GM12878 (cell line): ENCODE data around the gene TMEM40. TPM values are rescaled to one million over a fixed set of nuclear protein-coding genes. Genes with fewer than 3 reads are reported as not detected.

ENCODE experiments used
- BACH1 ChIP-seq: fragments of 450-650 bp; IDR thresholded peaks from 2 replicates; pipeline ENCODE4 v1.6.1; 2017; ENCODE audit warnings: mild to moderate bottlenecking, borderline replicate concordance
- BHLHE40 ChIP-seq, 2 experiments: fragments of 450-650 bp in 1 of 2; IDR thresholded peaks; 2 replicates each; pipeline ENCODE4 v1.6.1; 2011 to 2017; ENCODE audit warnings: low read depth in 2 of 2, borderline replicate concordance in 1 of 2, improper control_type of control experiment in 1 of 2, low read length in 1 of 2, mild to moderate bottlenecking in 1 of 2
- EED ChIP-seq: sonication (generic); IDR thresholded peaks from 2 replicates; pipeline ENCODE4 v1.6.1; 2016; ENCODE audit warnings: antibody characterized with exemption, low read depth
- JUNB ChIP-seq: IDR thresholded peaks from 2 replicates; pipeline ENCODE4 v1.6.1; 2016; ENCODE audit warnings: antibody characterized with exemption, mild to moderate bottlenecking
- KLF5 ChIP-seq: fragments of 450-650 bp; IDR thresholded peaks from 2 replicates; pipeline ENCODE4 v1.6.1; 2014; ENCODE audit warnings: mild to moderate bottlenecking; ENCODE audit not compliant: partially characterized antibody
- LARP7 ChIP-seq: fragments of 450-650 bp; IDR thresholded peaks from 2 replicates; pipeline ENCODE4 v1.6.1; 2017; ENCODE audit warnings: mild to moderate bottlenecking
- NBN ChIP-seq: fragments of 450-650 bp; IDR thresholded peaks from 2 replicates; pipeline ENCODE4 v1.6.1; 2016
- RAD21 ChIP-seq: IDR thresholded peaks from 2 replicates; pipeline ENCODE4 v1.6.1; 2011; ENCODE audit warnings: mild to moderate bottlenecking, low read depth, low read length, moderate library complexity; ENCODE audit not compliant: insufficient read depth
- RAD51 ChIP-seq: fragments of 450-650 bp; IDR thresholded peaks from 2 replicates; pipeline ENCODE4 v1.6.1; 2016; ENCODE audit warnings: moderate library complexity, mild to moderate bottlenecking, inconsistent platforms
- SMAD1 ChIP-seq: fragments of 450-650 bp; IDR thresholded peaks from 2 replicates; pipeline ENCODE4 v1.6.1; 2018; ENCODE audit warnings: mild to moderate bottlenecking, low read depth; ENCODE audit not compliant: partially characterized antibody
- SMC3 ChIP-seq: IDR thresholded peaks from 2 replicates; pipeline ENCODE4 v1.6.1; 2011; ENCODE audit warnings: low read length, improper control_type of control experiment, borderline replicate concordance
- SUZ12 ChIP-seq: fragments of 200-600 bp; sonication (generic); IDR thresholded peaks from one replicate; pipeline ENCODE4 v1.6.1; 2018; ENCODE audit warnings: antibody characterized with exemption, mild to moderate bottlenecking; ENCODE audit not compliant: unreplicated experiment
- TCF12 ChIP-seq: IDR thresholded peaks from 2 replicates; pipeline ENCODE4 v1.6.1; 2011; ENCODE audit warnings: low read depth, mild to moderate bottlenecking, low read length
- ZNF24 ChIP-seq: fragments of 450-650 bp; IDR thresholded peaks from 2 replicates; pipeline ENCODE4 v1.6.1; 2017; ENCODE audit warnings: antibody characterized with exemption, mild to moderate bottlenecking
- ZZZ3 ChIP-seq: IDR thresholded peaks from 2 replicates; pipeline ENCODE4 v1.6.1; 2011; ENCODE audit warnings: low read depth; ENCODE audit not compliant: control insufficient read depth, insufficient read length
- polyA plus RNA-seq, 11 experiments: library from polyadenylated mRNA; depleted of rRNA in 4 of 11; unstranded in 6 of 11; stranded (reverse) in 5 of 11; fragments of >200 nt; fragmentation: Nextera tagmentation in 4 of 11; fragmentation: Illumina TruSeq in 1 of 11; extraction: Ambion mirVana in 4 of 11; extraction: Trizol in 1 of 11; gene quantifications; 1 replicate in 1 of 11; 2 replicates in 10 of 11; pipeline versions ENCODE4 v1.2.1 to v1.2.3, GENCODE V29; 2011 to 2016; ENCODE audit warnings: inconsistent platforms in 2 of 11, missing spikeins in 2 of 11, low read depth in 1 of 11
- total RNA-seq, 4 experiments: library from RNA; depleted of rRNA in 3 of 4; stranded (reverse); fragments of >200 nt in 3 of 4; fragmentation: Illumina TruSeq in 1 of 4; extraction: Trizol in 1 of 4; gene quantifications; 2 replicates each; pipeline versions ENCODE4 v1.2.1 to v1.2.3, GENCODE V29; 2013 to 2021
- TF ChIP-seq, protein P1 (sequence below): fragments of 450-650 bp; formaldehyde crosslinking; IDR thresholded peaks from 2 replicates; pipeline ENCODE4 v1.5.0; 2022; ENCODE audit warnings: mild to moderate bottlenecking, missing genetic modification characterization
- TF ChIP-seq, protein P2 (sequence below): IDR thresholded peaks from 2 replicates; pipeline ENCODE4 v1.6.1; 2011; ENCODE audit warnings: mild to moderate bottlenecking, low read depth, low read length, moderate library complexity; ENCODE audit not compliant: insufficient replicate concordance
- TF ChIP-seq, protein P3 (sequence below): IDR thresholded peaks from 2 replicates; pipeline ENCODE4 v1.6.1; 2012; ENCODE audit warnings: low read depth, low read length, improper control_type of control experiment
- TF ChIP-seq, protein P4 (sequence below): IDR thresholded peaks from 2 replicates; pipeline ENCODE4 v1.6.1; 2011; ENCODE audit warnings: borderline replicate concordance, low read depth, mild to moderate bottlenecking, moderate library complexity, low read length; ENCODE audit not compliant: insufficient read depth, poor library complexity, severe bottlenecking
- TF ChIP-seq, protein P5 (sequence below): fragments of 450-650 bp; IDR thresholded peaks from 2 replicates; pipeline ENCODE4 v1.6.1; 2017; ENCODE audit warnings: antibody characterized with exemption, mild to moderate bottlenecking, moderate library complexity

The TMEM40 gene
- total and polyA plus RNA-seq, 10 of the 15 experiments (the other 5 are each of a cell fraction or from before 2014, with no cell fraction given): 0.10 to 0.46 (median 0.27) TPM; not detected in 3

DNA sequence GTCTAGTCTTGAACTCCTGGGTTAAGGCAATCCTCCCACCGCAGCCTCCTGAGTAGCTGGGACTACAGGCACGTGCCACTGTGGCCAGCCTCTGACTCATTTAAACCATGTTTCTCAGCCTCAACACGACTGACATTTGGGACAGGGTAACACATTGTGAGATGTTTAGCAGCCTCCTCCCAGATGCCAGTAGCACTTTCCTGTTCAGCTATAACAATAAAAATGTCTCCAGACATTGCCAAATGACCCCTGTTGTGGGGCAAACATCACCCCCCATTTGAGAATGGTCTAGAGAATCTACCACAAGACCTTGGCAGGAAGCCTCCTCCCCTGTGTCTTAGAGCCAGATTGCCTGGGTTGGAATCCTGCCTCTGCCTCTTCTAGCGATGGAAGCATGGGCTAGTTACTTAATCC is 8.4 kb downstream of the TMEM40 start (continued):
- TF ChIP-seq, protein P1, sequence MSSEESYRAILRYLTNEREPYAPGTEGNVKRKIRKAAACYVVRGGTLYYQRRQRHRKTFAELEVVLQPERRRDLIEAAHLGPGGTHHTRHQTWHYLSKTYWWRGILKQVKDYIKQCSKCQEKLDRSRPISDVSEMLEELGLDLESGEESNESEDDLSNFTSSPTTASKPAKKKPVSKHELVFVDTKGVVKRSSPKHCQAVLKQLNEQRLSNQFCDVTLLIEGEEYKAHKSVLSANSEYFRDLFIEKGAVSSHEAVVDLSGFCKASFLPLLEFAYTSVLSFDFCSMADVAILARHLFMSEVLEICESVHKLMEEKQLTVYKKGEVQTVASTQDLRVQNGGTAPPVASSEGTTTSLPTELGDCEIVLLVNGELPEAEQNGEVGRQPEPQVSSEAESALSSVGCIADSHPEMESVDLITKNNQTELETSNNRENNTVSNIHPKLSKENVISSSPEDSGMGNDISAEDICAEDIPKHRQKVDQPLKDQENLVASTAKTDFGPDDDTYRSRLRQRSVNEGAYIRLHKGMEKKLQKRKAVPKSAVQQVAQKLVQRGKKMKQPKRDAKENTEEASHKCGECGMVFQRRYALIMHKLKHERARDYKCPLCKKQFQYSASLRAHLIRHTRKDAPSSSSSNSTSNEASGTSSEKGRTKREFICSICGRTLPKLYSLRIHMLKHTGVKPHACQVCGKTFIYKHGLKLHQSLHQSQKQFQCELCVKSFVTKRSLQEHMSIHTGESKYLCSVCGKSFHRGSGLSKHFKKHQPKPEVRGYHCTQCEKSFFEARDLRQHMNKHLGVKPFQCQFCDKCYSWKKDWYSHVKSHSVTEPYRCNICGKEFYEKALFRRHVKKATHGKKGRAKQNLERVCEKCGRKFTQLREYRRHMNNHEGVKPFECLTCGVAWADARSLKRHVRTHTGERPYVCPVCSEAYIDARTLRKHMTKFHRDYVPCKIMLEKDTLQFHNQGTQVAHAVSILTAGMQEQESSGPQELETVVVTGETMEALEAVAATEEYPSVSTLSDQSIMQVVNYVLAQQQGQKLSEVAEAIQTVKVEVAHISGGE (CRISPR knock-in tag): no peak
- TF ChIP-seq RAD21: no peak
- no peak for TF ChIP-seq LARP7
- TF ChIP-seq BACH1: no peak
- no peak for TF ChIP-seq ZNF24
- TF ChIP-seq TCF12: no peak
- TF ChIP-seq NBN: no peak
- peak; percentile 51; the same call in 1 of the 2 replicates for TF ChIP-seq RAD51
- TF ChIP-seq SMAD1: no peak
- TF ChIP-seq, protein P2, sequence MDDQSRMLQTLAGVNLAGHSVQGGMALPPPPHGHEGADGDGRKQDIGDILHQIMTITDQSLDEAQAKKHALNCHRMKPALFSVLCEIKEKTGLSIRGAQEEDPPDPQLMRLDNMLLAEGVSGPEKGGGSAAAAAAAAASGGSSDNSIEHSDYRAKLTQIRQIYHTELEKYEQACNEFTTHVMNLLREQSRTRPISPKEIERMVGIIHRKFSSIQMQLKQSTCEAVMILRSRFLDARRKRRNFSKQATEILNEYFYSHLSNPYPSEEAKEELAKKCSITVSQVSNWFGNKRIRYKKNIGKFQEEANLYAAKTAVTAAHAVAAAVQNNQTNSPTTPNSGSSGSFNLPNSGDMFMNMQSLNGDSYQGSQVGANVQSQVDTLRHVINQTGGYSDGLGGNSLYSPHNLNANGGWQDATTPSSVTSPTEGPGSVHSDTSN: no peak
- TF ChIP-seq, protein P3, sequence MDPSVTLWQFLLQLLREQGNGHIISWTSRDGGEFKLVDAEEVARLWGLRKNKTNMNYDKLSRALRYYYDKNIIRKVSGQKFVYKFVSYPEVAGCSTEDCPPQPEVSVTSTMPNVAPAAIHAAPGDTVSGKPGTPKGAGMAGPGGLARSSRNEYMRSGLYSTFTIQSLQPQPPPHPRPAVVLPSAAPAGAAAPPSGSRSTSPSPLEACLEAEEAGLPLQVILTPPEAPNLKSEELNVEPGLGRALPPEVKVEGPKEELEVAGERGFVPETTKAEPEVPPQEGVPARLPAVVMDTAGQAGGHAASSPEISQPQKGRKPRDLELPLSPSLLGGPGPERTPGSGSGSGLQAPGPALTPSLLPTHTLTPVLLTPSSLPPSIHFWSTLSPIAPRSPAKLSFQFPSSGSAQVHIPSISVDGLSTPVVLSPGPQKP: no peak
- TF ChIP-seq, protein P4, sequence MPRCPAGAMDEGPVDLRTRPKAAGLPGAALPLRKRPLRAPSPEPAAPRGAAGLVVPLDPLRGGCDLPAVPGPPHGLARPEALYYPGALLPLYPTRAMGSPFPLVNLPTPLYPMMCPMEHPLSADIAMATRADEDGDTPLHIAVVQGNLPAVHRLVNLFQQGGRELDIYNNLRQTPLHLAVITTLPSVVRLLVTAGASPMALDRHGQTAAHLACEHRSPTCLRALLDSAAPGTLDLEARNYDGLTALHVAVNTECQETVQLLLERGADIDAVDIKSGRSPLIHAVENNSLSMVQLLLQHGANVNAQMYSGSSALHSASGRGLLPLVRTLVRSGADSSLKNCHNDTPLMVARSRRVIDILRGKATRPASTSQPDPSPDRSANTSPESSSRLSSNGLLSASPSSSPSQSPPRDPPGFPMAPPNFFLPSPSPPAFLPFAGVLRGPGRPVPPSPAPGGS: peak; percentile 41
- TF ChIP-seq KLF5: no peak
- no peak for TF ChIP-seq ZZZ3
- peak; percentile 29; the same call in 1 of the 2 replicates for TF ChIP-seq JUNB
- no peak for TF ChIP-seq EED
- no peak for TF ChIP-seq SMC3
- TF ChIP-seq SUZ12: no peak
- TF ChIP-seq BHLHE40 (IDR thresholded peaks at IDR 0.05; ENCODE audit: borderline replicate concordance in 1 of 2, low read depth in 2 of 2, low read length in 1 of 2): peak; percentile 96 to 97
- TF ChIP-seq, protein P5, sequence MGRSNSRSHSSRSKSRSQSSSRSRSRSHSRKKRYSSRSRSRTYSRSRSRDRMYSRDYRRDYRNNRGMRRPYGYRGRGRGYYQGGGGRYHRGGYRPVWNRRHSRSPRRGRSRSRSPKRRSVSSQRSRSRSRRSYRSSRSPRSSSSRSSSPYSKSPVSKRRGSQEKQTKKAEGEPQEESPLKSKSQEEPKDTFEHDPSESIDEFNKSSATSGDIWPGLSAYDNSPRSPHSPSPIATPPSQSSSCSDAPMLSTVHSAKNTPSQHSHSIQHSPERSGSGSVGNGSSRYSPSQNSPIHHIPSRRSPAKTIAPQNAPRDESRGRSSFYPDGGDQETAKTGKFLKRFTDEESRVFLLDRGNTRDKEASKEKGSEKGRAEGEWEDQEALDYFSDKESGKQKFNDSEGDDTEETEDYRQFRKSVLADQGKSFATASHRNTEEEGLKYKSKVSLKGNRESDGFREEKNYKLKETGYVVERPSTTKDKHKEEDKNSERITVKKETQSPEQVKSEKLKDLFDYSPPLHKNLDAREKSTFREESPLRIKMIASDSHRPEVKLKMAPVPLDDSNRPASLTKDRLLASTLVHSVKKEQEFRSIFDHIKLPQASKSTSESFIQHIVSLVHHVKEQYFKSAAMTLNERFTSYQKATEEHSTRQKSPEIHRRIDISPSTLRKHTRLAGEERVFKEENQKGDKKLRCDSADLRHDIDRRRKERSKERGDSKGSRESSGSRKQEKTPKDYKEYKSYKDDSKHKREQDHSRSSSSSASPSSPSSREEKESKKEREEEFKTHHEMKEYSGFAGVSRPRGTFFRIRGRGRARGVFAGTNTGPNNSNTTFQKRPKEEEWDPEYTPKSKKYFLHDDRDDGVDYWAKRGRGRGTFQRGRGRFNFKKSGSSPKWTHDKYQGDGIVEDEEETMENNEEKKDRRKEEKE: no peak
